H9 (cell line): ENCODE data around the gene BDP1. TPM values are rescaled to one million over a fixed set of nuclear protein-coding genes. Genes with fewer than 3 reads are reported as not detected.

ENCODE experiments used
- DNase-seq: peaks from one replicate; pipeline ENCODE4 v3.0.0-alpha.2; 2017
- H2AFZ ChIP-seq: one replicate; pipeline ENCODE4 v1.6.1; 2013; ENCODE audit warnings: mild to moderate bottlenecking, low read length, control low read depth, moderate library complexity
- H2AK5ac ChIP-seq: 2 replicates; pipeline ENCODE4 v1.6.1; 2013; ENCODE audit warnings: low read length, control low read depth, mixed read lengths; ENCODE audit not compliant: insufficient read length
- H2BK120ac ChIP-seq: one replicate; pipeline ENCODE4 v1.6.1; 2013; ENCODE audit warnings: low read depth, mild to moderate bottlenecking, low read length, control low read depth, inconsistent platforms; ENCODE audit not compliant: poor library complexity, severe bottlenecking
- H2BK12ac ChIP-seq: 2 replicates; pipeline ENCODE4 v1.6.1; 2013; ENCODE audit warnings: low read length, control low read depth, mixed read lengths, low read depth; ENCODE audit not compliant: insufficient read length
- H2BK15ac ChIP-seq: 2 replicates; pipeline ENCODE4 v1.6.1; 2013; ENCODE audit warnings: low read depth, low read length, control low read depth
- H2BK20ac ChIP-seq: one replicate; pipeline ENCODE4 v1.6.1; 2013; ENCODE audit warnings: low read depth, mild to moderate bottlenecking, low read length, control low read depth, inconsistent platforms; ENCODE audit not compliant: poor library complexity, severe bottlenecking
- H2BK5ac ChIP-seq: 2 replicates; pipeline ENCODE4 v1.6.1; 2013; ENCODE audit warnings: low read length, control low read depth, mixed read lengths; ENCODE audit not compliant: insufficient read length
- H3K14ac ChIP-seq: 2 replicates; pipeline ENCODE4 v1.6.1; 2013; ENCODE audit warnings: low read length, control low read depth; ENCODE audit not compliant: insufficient read depth
- H3K18ac ChIP-seq: 2 replicates; pipeline ENCODE4 v1.6.1; 2013; ENCODE audit warnings: low read depth, mild to moderate bottlenecking, mixed read lengths, low read length, control low read depth; ENCODE audit not compliant: insufficient read length
- H3K23ac ChIP-seq: 2 replicates; pipeline ENCODE4 v1.6.1; 2013; ENCODE audit warnings: low read length, control low read depth, mixed read lengths, low read depth; ENCODE audit not compliant: insufficient read length
- H3K23me2 ChIP-seq: 2 replicates; pipeline ENCODE4 v1.6.1; 2013; ENCODE audit warnings: low read depth, mild to moderate bottlenecking, mixed read lengths, low read length, control low read depth; ENCODE audit not compliant: insufficient read length, poor library complexity, severe bottlenecking
- H3K27ac ChIP-seq: 2 replicates; pipeline ENCODE4 v1.5.1; 2013; ENCODE audit warnings: low read length, control low read depth, mixed read lengths, low read depth; ENCODE audit not compliant: insufficient read length
- H3K27me3 ChIP-seq: 2 replicates; pipeline ENCODE4 v1.6.1; 2013; ENCODE audit warnings: low read length, control low read depth, inconsistent platforms; ENCODE audit not compliant: insufficient read depth
- H3K4ac ChIP-seq: 2 replicates; pipeline ENCODE4 v1.6.1; 2013; ENCODE audit warnings: low read depth, mild to moderate bottlenecking, control low read depth, inconsistent platforms, low read length, moderate library complexity
- H3K4me1 ChIP-seq: 2 replicates; pipeline ENCODE4 v1.6.1; 2013; ENCODE audit warnings: low read length, control low read depth, inconsistent platforms; ENCODE audit not compliant: insufficient read depth
- H3K4me2 ChIP-seq: 2 replicates; pipeline ENCODE4 v1.6.1; 2013; ENCODE audit warnings: low read length, control low read depth, mixed read lengths; ENCODE audit not compliant: insufficient read length, insufficient read depth
- H3K56ac ChIP-seq: 2 replicates; pipeline ENCODE4 v1.6.1; 2013; ENCODE audit warnings: low read depth, mild to moderate bottlenecking, mixed read lengths, low read length, control low read depth; ENCODE audit not compliant: insufficient read length
- H3K79me1 ChIP-seq: 2 replicates; pipeline ENCODE4 v1.6.1; 2013; ENCODE audit warnings: low read depth, mild to moderate bottlenecking, moderate library complexity, low read length, control low read depth, inconsistent platforms; ENCODE audit not compliant: insufficient read depth, poor library complexity, severe bottlenecking
- H3K79me2 ChIP-seq: 2 replicates; pipeline ENCODE4 v1.6.1; 2013; ENCODE audit warnings: low read length, control low read depth, inconsistent platforms; ENCODE audit not compliant: insufficient read depth
- H3K9ac ChIP-seq: 2 replicates; pipeline ENCODE4 v1.6.1; 2013; ENCODE audit warnings: low read length, control low read depth, mixed read lengths; ENCODE audit not compliant: insufficient read length; ENCODE audit errors: extremely low read depth
- H3K9me3 ChIP-seq: one replicate; pipeline ENCODE4 v1.6.1; 2013; ENCODE audit warnings: low read depth, low read length, inconsistent platforms; ENCODE audit not compliant: control insufficient read depth
- H3T11ph ChIP-seq: one replicate; pipeline ENCODE4 v1.6.1; 2013; ENCODE audit warnings: mild to moderate bottlenecking, low read length, control low read depth, inconsistent platforms
- H4K20me1 ChIP-seq: one replicate; pipeline ENCODE4 v1.6.1; 2013; ENCODE audit not compliant: control insufficient read depth, insufficient read length, insufficient read depth
- H4K5ac ChIP-seq: 2 replicates; pipeline ENCODE4 v1.6.1; 2013; ENCODE audit warnings: low read depth, mild to moderate bottlenecking, mixed read lengths, low read length, control low read depth; ENCODE audit not compliant: insufficient read length
- H4K8ac ChIP-seq: replicated peaks from 2 replicates; pipeline ENCODE4 v1.6.1; 2013; ENCODE audit warnings: low read length, control low read depth, mixed read lengths, low read depth; ENCODE audit not compliant: insufficient read length
- H4K91ac ChIP-seq: 2 replicates; pipeline ENCODE4 v1.6.1; 2013; ENCODE audit warnings: low read depth, mild to moderate bottlenecking, moderate library complexity, mixed read lengths, low read length, control low read depth; ENCODE audit not compliant: insufficient read length
- H3K27ac Mint-ChIP-seq, 3 experiments: 2 replicates in 2 of 3; 3 replicates in 1 of 3; pipeline ENCODE4 v1.8.0; 2020 to 2021; ENCODE audit warnings: mixed read lengths in 3 of 3, mild to moderate bottlenecking in 1 of 3, moderate library complexity in 1 of 3
- H3K27me3 Mint-ChIP-seq: 2 replicates; pipeline ENCODE4 v1.8.0; 2021; ENCODE audit warnings: low read depth, mild to moderate bottlenecking, moderate library complexity, mixed read lengths
- H3K36me3 Mint-ChIP-seq, 3 experiments: 2 replicates in 2 of 3; 3 replicates in 1 of 3; pipeline ENCODE4 v1.8.0; 2020 to 2021; ENCODE audit warnings: low read depth in 3 of 3, mixed read lengths in 3 of 3; ENCODE audit not compliant: insufficient read depth in 1 of 3
- H3K4me1 Mint-ChIP-seq, 2 experiments: 2 replicates each; pipeline ENCODE4 v1.8.0; 2020; ENCODE audit warnings: mixed read lengths in 2 of 2
- H3K4me3 Mint-ChIP-seq, 2 experiments: 2 replicates in 1 of 2; 3 replicates in 1 of 2; pipeline ENCODE4 v1.8.0; 2020 to 2021; ENCODE audit warnings: mild to moderate bottlenecking in 2 of 2, mixed read lengths in 2 of 2, moderate library complexity in 1 of 2
- H3K9me3 Mint-ChIP-seq, 2 experiments: 2 replicates in 1 of 2; 3 replicates in 1 of 2; pipeline ENCODE4 v1.8.0; 2020; ENCODE audit warnings: mild to moderate bottlenecking in 2 of 2, mixed read lengths in 2 of 2, moderate library complexity in 1 of 2
- CTCF ChIP-seq: fragments of 200-600 bp; sonication (generic); conservative IDR thresholded peaks from 3 replicates; pipeline ENCODE4 v1.8.0; 2021; ENCODE audit warnings: antibody characterized with exemption, mild to moderate bottlenecking
- WGBS: extraction: QIAGEN DNeasy Blood & Tissue Kit; methylation state at CpG from one replicate; pipeline ENCODE4 v1.1.7; 2013; ENCODE audit warnings: missing lambda C conversion rate, low lambda C conversion rate, mixed read lengths; ENCODE audit not compliant: insufficient read length; ENCODE audit errors: extremely low coverage; 5-methylcytosine and 5-hydroxymethylcytosine counted together
- total RNA-seq: library from RNA; stranded (reverse); gene quantifications from 2 replicates; pipeline ENCODE4 v1.2.1, GENCODE V29; 2021

Gene BDP1
- total RNA-seq, 1 experiment from 2014 or later = 31.5 TPM

GRCh38 chr5:71596169-71596568 is 140.7 kb downstream of the BDP1 start:
- no peaks in the 10 kb centered on the region for H4K20me1 ChIP-seq
- no peaks in the 10 kb centered on the region for H3K27me3 ChIP-seq
- H3K4ac ChIP-seq = no peak overlapping the region
- H3K79me1 ChIP-seq = no peaks in the 10 kb centered on the region
- H3K14ac ChIP-seq = no peak overlapping the region
- H3K4me1 ChIP-seq = no peaks in the 10 kb centered on the region
- H3T11ph ChIP-seq = no peak overlapping the region
- no peak overlapping the region for H2BK12ac ChIP-seq
- no peak overlapping the region for H2BK5ac ChIP-seq
- no peak overlapping the region for H2AFZ ChIP-seq
- no peak overlapping the region for H3K9ac ChIP-seq
- no peak overlapping the region for H2BK120ac ChIP-seq
- H3K18ac ChIP-seq = no peak overlapping the region
- no peak overlapping the region for H2BK20ac ChIP-seq
- H3K56ac ChIP-seq = no peak overlapping the region
- Mint-ChIP-seq H3K36me3 (peaks cover 21 to 46% (median 44%) of the 10 kb centered on the region in 3 experiments; a peak in 6 of 7 replicates), H3K27ac (no peak overlapping the region), H3K9me3 (no peaks in the 10 kb centered on the region), H3K4me3 (no peak overlapping the region), H3K4me1 (no peaks in the 10 kb centered on the region), H3K27me3 (no peaks in the 10 kb centered on the region)
- no peak overlapping the region for H4K91ac ChIP-seq
- no peaks in the 10 kb centered on the region for H3K9me3 ChIP-seq
- no peak overlapping the region for H3K23ac ChIP-seq
- no peak overlapping the region for H2AK5ac ChIP-seq
- no peak overlapping the region for H4K8ac ChIP-seq
- H2BK15ac ChIP-seq = no peak overlapping the region
- peaks cover 3% of the 10 kb centered on the region; the same call in 1 of the 2 replicates for H3K79me2 ChIP-seq
- no peaks in the 10 kb centered on the region for H3K23me2 ChIP-seq
- no peak for DNase-seq
- no peak overlapping the region for H3K4me2 ChIP-seq
- no CpG with 5 or more reads among the region's 4 CpGs for WGBS
- no peak for TF ChIP-seq CTCF
- H3K27ac ChIP-seq = no peak overlapping the region
- H4K5ac ChIP-seq = no peak overlapping the region
